Eye (tissue), 1 donor: ENCODE measurements around the gene SSH3.

ENCODE experiments used
- DNase-seq: peaks from one replicate; pipeline ENCODE4 v3.0.0-alpha.2; 2015

Gene SSH3

DNA sequence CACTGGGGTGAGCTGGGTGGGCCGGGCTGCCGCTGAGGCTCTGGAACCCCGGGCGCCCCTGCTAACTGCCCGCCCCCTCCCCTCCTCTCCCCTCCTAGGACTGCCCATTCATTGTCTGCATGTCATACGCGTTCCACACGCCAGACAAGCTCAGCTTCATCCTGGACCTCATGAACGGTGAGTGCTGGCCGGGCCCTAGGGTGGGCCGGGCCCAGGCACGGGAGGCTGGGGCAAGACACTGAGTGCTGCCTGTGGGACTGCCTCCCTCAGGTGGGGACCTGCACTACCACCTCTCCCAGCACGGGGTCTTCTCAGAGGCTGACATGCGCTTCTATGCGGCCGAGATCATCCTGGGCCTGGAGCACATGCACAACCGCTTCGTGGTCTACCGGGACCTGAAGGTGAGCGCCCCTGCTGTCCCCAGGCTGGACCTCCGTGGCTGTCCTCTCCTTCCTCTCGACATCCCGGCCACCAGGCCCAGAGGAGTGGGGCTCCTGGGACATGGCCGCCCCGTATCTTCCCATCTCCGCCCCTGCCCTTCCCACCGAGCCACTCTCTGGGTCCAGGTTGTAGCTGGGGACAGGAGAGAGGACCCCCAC lies 21.7 kb upstream of the SSH3 start:
- DNase-seq: no peak

DNA sequence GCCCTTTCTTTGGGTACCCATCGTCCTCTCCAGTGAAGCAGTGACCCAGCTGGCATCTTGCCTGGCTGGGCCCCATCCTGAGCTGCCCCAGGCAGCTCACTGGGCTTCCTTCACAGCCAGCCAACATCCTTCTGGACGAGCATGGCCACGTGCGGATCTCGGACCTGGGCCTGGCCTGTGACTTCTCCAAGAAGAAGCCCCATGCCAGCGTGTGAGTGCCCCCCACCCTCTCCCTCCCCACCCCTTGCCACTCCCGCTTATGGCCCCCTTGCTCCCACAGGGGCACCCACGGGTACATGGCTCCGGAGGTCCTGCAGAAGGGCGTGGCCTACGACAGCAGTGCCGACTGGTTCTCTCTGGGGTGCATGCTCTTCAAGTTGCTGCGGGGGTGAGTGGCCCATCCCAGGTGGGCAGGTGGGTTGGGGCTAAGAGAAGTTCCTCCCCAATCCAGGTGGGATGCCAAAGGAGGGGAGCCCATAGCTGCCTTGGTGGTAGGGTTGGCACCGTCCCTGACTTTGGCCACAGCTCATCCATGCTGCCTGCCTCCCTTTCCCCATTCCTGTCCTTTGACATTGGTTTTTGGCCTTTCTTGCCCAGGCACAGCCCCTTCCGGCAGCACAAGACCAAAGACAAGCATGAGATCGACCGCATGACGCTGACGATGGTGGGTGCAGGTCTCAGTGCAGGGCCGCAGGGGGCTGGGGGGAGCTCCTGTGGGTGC lies 21.0 kb upstream of the SSH3 start:
- no peak for DNase-seq

DNA sequence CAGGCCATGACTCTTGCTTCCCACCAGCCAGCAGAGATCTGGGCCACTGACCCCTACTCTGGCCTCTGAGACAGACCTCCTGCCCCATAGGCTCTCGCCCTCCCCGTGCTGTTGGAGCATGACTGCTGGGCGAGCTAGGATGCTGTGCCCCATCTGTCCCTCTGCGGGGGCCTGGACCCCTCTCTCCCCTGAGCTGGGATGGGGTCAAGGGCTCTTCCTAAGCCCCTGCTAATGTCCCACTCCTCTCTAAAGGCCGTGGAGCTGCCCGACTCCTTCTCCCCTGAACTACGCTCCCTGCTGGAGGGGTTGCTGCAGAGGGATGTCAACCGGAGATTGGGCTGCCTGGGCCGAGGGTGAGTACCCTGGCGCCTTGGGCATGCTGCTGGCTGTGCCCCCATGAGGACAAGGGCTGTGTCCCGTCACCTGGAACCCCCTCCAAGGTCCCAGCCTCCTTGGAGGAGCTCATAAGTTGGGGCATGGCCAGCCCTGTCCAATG lies 20.4 kb upstream of the SSH3 start:
- no peak for DNase-seq

- DNase-seq: no peak
These were observed 19.8 kb upstream of the SSH3 start for GRCh38 chr11:67283481-67283963.

DNA sequence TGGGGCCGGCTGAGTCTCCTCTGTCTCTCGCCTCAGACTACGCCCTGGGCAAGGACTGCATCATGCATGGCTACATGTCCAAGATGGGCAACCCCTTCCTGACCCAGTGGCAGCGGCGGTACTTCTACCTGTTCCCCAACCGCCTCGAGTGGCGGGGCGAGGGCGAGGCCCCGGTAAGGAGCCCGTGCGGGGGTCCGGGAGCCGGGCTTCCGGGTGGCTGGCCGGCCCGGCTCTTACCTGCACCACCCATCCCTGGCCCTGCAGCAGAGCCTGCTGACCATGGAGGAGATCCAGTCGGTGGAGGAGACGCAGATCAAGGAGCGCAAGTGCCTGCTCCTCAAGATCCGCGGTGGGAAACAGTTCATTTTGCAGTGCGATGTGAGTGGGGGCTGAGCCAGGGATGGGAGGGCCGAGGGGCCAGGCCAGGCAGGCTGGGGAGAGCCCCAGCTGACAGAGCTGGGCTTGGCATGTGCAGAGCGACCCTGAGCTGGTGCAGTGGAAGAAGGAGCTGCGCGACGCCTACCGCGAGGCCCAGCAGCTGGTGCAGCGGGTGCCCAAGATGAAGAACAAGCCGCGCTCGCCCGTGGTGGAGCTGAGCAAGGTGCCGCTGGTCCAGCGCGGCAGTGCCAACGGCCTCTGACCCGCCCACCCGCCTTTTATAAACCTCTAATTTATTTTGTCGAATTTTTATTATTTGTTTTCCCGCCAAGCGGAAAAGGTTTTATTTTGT lies 18.4 kb upstream of the SSH3 start:
- no peak for DNase-seq

DNA sequence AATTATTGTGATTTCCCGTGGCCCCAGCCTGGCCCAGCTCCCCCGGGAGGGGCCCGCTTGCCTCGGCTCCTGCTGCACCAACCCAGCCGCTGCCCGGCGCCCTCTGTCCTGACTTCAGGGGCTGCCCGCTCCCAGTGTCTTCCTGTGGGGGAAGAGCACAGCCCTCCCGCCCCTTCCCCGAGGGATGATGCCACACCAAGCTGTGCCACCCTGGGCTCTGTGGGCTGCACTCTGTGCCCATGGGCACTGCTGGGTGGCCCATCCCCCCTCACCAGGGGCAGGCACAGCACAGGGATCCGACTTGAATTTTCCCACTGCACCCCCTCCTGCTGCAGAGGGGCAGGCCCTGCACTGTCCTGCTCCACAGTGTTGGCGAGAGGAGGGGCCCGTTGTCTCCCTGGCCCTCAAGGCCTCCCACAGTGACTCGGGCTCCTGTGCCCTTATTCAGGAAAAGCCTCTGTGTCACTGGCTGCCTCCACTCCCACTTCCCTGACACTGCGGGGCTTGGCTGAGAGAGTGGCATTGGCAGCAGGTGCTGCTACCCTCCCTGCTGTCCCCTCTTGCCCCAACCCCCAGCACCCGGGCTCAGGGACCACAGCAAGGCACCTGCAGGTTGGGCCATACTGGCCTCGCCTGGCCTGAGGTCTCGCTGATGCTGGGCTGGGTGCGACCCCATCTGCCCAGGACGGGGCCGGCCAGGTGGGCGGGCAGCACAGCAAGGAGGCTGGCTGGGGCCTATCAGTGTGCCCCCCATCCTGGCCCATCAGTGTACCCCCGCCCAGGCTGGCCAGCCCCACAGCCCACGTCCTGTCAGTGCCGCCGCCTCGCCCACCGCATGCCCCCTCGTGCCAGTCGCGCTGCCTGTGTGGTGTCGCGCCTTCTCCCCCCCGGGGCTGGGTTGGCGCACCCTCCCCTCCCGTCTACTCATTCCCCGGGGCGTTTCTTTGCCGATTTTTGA lies 17.5 kb upstream of the SSH3 start:
- no peak for DNase-seq

DNA sequence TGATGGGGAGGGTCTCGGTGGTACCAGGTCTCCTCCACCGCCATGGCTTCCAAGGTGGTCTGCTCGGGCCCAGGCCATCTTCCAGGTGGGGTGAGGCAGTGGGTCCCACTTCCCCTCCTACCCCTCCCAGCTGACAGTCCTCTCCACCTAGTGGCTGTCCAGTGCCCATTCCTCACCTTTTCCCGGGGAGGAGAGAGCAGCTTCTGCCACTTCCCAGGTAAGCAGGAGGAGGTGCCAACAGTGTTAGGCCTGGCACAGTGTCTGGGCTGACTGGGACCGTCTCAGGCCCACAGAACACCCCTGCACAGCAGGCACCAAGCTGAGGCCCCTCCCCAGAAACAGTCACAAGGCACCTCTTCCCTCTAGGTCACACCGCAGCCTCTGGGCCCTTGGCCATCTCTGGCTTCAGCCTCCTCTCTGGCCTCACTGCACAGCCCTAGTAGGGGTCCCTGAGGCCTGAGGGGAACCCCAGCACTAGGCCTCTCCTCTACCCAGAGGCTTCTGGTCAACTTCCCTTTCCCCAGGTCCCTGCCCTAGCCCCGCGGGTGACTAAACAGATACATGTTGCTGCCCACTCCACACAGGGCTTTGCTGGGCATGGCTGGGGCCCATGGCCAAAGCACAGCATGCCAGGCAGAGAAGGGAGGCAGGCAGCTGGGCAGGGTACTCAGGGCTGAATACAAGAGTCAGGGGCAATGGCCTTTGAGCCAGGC lies 16.6 kb upstream of the SSH3 start:
- DNase-seq: no peak

- no peak for DNase-seq
These were observed 15.8 kb upstream of the SSH3 start for GRCh38 chr11:67287355-67288197.

DNA sequence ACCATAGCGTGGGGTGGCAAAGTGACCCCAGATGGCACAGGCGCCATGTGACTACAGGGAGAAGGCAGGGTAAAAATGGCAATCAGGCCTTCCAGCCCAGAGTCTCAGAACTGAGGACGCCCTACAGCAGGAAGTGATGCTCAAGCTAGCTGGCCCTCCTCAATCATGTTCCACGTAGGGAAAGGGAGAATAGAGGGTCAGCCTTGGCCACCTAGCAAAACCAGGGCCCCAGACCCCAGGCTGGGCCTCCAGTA lies 15.2 kb upstream of the SSH3 start:
- no peak for DNase-seq

- peak; percentile 96 for DNase-seq
These were observed 14.7 kb upstream of the SSH3 start for GRCh38 chr11:67288452-67289225.

DNA sequence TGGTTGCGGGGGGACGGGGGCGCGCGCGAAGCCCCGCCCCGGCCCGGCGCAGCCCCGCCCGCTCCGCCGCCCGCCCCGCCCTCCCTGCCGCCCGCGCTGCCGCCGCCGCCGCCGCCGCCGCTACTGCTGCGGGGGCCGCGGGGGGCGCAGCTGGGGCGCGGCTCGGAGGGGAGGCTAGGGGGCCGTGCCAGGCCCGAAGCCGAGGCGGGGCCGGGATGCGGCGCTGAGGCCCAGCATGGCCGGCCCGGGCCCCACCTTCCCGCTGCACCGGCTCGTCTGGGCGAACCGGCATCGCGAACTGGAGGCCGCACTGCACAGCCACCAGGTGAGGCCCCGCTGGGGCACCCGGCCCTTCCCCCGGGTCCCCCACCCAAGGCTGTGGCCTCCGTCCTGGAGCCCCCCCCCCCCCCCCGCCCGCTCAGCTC lies 14.1 kb upstream of the SSH3 start, which contains the start of gene ANKRD13D:
TSS of gene ANKRD13D (plus strand) at position 78 of the 425 bp plus-strand sequence. CDS start at position 236, 158 bp downstream.
- no peak for DNase-seq

GRCh38 chr11:67289651-67290479 lies 13.5 kb upstream of the SSH3 start:
- no peak for DNase-seq

DNA sequence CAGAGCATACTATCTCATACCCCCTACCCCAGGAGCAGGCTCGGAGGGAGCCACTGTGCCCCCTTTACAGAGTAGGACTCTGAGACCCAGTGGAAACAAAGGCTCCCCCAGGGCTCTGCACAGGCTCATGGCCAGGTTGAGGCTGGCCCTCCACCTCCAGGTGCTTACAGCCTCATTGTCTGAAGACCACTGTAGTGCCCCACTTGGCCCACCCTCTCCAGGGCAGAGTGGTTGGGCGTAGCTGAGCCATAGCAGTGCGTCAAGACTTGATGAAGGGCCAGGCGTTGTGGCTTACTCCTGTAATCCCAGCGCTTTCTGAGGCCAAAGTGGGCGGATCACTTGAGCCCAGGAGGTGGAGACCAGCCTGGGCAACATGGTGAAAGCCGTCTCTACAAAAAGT lies 12.5 kb upstream of the SSH3 start:
- DNase-seq: no peak

DNA sequence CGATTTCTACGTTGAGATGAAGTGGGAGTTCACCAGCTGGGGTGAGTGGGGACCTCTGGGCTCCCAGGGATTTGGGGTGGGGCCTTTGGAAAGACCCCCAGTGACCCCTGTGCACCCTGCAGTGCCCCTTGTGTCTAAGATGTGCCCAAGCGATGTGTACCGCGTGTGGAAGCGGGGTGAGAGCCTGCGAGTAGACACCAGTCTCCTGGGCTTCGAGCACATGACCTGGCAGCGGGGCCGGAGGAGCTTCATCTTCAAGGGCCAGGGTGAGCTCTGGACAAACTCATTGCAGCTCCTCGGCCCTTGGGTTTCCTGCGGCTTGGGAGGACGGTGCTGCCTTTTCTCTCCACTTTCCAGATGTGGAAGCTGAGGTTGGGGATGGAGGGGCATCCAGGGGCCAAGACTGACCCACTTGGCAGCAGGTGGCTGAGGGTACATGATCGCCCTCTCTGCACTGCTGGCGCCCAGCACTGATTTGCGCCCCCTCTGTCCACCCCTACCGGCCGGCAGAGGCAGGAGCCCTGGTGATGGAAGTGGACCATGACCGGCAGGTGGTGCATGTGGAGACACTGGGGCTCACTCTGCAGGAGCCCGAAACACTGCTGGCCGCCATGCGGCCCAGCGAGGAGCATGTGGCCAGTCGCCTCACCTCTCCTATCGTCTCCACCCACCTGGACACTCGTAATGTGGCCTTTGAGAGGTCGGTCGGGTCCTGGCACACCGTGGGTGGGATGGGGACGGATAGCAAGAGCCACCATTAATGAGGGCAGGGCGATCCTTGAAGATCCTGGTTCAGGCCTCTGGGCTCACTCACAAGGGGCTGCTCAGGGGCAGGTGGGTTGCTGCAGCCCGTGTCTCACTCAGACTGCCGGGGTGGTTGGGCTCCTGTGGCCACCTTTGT lies 11.6 kb upstream of the SSH3 start:
- no peak for DNase-seq

- no peak for DNase-seq
These were observed 10.7 kb upstream of the SSH3 start for GRCh38 chr11:67292671-67293070.

- no peak for DNase-seq
These were observed 10.2 kb upstream of the SSH3 start for GRCh38 chr11:67293090-67293489.

DNA sequence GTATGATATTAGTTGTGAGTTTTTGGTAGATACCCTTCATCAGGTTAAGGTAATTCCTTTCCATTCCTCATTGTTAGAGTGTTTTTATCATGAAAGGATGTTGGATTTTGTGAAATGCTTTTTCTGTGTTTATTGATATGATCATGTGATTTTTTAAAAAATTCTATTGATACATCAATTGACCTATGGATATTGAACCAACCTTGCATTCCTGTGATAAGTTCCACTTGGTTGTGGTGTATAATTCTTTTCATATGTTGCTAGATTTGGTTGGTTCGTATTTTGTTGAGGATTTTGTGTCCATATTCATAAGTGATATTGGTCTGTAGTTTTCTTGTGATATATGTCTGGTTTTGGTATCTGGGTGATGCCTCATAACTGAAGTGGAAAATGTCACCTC lies 7.5 kb upstream of the SSH3 start:
- peak; percentile 50 for DNase-seq

- DNase-seq: no peak
These were observed 4.5 kb upstream of the SSH3 start for GRCh38 chr11:67298786-67299185.
